Measurements from ENCODE around the gene ZNF652.
A peak's percentile ranks its signal among the peaks of the same experiment; 100 is the strongest.

ZNF652 gene

GRCh38 chr17:49356320-49356719 is 5.7 kb downstream of the ZNF652 start:
- DNase-seq: no peak

- no peak for DNase-seq
Observed at GRCh38 chr17:49353607-49354006, 8.4 kb downstream of the ZNF652 start.

DNA sequence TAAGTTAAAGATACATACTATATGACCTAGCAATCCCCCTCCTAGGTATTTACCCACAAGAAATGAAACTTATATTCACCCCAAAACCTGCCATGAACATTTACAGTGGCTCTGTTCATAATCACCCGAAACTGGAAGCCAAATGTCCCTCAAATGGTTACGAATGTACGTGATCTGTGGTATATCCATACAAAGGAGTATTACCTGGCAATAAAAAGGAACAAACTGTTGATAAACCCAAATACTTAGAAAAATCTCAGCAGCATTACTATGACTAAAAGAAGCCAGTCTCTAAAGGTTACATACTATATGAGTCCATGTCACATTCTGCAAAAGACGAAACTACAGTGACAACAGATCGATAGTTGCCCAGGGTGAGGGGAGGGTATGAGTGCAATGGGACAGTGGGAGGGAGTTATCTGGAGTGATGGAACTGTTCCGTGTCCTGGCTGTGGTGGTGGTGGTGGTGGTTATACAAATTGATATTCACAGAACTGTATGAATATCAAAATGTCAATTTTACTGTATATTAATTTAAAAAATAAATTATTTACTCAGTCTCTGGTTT is 9.4 kb downstream of the ZNF652 start:
- no peak for DNase-seq

DNA sequence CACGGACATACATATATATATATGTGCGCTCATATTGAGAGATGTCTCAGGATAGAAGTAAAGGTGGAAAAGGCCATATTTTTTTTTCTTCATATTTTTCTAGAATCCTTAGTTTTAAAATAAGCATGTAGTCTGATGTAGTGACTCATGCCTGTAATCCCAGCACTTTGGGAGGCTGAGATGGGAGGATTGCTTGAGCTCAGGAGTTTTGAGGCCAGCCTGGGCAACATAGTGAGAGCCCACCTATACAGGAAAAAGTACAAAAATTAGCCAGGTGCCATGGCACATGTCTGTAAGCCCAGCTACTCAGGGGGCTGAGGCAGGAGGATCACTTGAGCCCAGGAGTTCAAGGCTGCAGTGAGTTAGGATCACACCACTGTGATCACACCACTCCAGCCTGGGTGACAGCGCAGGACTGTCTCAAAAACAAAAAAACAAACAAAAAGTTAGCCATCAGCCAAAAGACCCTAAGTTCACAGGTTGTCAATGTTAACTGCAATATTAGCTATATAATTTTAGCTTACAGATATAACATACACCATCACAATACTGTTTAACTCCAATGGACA is 10.4 kb downstream of the ZNF652 start:
- peak; percentile 11 for DNase-seq

- no peak for DNase-seq
Observed at GRCh38 chr17:49349541-49349940, 12.5 kb downstream of the ZNF652 start.

- no peak for DNase-seq
Observed at GRCh38 chr17:49344914-49345313, 17.1 kb downstream of the ZNF652 start.

DNA sequence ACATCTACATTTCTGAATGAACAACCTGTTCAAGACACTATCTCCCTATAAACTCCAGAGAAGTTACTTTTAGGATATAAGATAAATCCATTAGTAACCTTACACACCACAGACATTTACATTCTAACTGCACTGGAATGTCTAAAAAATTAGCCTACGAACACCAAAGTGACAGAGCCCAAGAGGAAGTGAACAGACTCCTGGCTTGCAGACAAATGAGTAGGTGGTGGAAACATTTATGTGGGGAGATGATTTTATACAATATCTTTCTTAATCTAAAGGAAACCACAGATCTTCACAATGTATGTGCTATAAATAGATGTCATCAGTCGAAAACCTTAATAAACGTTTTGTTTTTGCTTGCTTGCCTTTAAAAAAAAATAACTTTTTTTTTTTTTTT is 18.8 kb downstream of the ZNF652 start:
- DNase-seq: peak; percentile 5

DNA sequence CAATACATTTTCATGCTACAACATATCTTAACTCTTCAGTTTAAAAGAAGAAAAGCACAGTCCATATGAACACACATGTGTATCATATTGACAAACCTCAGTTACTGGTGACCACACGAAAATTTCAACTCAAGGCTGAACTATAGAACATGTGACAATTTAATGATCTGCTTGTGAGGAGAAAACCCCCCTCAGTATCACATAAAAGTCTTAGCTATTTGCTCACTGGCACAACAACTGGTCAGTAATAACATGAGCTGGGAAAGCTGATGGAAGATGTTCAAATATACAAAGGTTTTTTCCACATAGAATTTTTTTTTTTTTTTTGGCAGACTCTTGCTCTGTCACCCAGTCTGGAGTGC is 19.5 kb downstream of the ZNF652 start:
- DNase-seq: peak; percentile 7

DNA sequence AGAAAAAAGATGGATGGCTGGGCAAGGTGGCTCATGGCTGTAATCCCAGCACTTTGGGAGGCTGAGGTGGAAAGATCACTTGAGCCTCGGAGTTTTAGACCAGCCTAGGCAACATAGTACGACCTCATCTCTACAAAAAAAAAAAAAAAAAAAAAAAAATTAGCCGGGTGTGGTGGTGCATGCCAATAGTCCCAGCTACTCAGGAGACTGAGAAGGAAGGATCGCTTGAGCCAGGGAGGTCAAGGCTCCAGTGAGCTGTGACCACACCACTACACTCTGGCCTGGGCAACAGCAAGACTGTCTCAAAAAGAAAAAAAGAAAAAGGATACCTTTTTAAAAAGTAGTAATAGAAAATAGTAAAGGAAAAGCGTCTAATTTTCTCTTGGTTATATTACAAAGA is 20.7 kb downstream of the ZNF652 start:
- DNase-seq: peak; percentile 46

DNA sequence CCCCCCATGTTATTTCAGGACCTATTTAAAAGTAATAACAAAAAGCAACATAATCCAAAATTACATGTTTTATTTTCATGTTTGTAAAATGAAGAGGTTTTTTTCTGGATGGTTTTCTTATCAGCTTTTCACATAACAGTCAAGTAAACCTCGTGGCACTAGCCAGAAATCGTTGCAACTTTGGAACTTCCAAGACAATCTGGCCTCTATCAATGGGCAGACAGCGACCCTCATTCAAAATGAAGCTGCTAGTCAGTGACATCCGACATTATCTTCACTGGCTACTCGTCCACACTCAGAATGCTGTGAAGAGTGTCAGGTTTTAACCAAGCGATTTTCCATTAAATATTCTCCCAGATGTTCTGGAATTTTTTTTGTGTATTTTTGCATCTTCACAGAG is 22.7 kb downstream of the ZNF652 start:
- DNase-seq: peak; percentile 32

GRCh38 chr17:49338883-49339282 is 23.2 kb downstream of the ZNF652 start:
- peak; percentile 57 for DNase-seq

DNA sequence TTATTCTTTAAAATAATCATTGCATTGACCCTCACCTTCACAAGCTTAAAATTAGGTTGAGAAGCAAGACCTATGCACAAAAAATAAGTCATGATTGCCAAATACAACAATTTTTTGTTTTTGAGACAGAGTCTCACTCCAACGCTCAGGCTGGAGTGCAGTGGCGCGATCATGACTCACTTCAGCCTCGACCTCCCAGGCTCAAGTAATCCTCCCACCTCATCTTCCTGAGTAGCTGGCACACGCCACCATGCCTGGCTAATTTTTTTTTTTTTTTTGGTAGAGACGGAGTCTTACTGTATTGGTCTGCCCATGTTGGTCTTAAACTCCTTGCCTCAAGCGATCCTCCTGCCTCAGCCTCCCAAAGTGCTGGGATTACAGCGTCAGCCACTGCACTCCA is 24.2 kb downstream of the ZNF652 start:
- peak; percentile 46 for DNase-seq

DNA sequence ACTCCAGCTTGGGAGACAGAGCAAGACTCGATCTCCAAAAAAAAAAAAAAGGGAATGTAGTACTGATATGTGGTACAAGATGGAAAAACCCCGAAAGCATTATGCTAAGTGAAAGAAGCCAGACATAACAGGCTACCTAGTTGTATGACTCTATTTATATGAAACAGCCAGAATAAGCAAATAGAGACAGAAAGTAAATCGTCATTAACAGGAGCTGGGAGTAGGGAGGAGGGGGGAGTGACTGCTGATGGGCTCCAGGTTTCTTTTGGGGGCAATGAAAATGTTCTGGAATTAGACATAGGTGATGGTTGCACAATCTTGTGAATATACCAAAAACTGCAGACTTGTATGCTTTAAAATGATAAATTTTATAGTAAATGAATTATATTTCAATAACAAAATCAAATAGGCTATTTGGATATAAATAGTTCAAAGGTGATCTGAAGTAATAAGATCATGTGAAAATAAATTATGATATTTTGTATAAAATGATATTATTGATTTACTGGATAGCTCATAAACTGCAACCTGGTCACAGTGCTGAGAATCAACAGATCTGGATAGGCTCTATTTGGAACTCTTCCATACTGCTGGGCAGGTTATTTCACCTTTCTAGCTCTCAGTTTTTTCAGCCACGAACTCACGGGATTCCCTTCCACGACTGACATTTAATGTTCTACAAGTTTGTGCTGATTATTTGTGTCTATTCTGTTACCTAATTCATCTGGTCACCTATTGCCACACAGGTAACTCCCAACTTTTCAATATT is 27.1 kb downstream of the ZNF652 start:
- peak; percentile 2 for DNase-seq

DNA sequence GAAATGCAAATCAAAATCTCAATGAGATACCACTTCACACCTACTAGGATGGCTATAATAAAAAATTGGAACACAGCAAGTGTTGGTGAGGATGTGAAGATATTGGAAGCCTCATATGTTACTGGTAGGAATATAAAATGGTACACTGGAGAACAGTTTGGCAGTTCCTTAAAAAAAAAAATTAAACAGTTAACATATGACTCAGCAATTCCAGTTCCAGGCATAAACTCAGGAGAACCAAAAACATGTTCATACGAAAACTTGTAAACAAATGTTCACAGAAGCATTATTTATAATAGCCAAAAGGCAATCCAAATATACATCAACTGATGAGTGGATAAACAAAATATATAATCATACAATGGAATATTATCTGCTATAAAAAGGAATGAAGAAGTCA is 28.2 kb downstream of the ZNF652 start:
- no peak for DNase-seq

GRCh38 chr17:49327835-49328784 is 33.9 kb downstream of the ZNF652 start:
- peak; percentile 35 for DNase-seq

- peak; percentile 4 for DNase-seq
Observed at GRCh38 chr17:49325980-49326379, 36.1 kb downstream of the ZNF652 start.

DNA sequence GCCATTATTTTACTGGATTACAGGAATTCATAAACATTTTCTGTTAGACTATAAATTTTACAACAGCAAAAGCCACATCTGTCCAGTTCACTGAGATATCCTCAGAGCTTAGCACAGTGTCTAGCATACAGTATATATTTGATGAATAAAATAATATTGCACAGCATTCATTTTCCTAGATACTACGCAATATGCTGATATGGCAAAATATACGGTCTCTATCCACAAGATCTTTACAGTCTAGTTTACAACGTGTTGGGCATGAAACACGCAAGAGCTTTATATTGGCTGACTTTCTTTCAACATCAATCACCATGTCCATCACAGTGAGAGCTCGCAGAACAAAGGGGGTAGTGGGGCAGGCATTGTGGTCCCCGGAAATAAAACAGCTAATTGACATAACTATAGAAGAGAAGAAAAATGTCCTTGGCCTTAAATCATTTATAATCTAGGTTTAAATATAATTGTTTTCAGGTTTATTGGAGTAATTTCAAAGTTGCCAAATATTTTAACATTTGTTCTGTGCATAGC is 43.5 kb downstream of the ZNF652 start:
- no peak for DNase-seq

DNA sequence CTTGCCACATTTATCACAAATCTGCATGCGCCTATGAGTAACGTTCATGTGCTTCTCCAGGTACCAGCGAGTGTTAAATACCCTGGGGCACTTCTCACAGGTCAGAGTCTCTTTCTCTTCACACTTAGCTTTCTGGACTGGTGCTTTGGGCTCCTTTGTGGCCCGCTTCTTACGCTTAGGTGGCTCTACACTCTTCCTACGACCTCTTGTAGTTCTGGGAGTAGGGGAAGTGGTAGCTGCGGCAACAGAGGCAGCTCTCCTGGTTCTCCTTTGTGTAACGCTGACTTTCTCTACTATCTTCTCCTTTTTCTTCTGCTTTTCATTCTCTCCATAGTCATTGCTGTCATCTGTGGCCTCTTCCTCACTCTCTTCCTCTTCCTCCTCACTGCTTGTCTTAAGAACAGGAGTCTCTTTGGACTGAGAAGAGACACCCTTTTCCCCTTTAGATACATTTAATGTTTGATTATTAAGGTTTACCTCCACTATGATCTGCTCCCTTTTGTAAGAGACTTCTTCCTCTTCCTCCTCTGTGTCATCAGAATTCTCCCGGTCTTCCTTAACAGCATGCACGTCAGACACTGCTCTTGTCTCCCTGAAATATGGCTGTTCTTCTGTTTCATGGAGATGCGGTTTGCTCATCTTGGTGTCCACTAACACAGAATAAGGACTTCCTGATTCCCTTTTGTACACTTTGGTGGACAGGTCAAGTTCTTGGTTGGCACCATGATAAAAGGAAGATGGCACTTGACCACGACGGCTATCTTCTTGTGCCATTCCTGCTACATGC is 45.0 kb downstream of the ZNF652 start:
- peak; percentile 58 for DNase-seq

DNA sequence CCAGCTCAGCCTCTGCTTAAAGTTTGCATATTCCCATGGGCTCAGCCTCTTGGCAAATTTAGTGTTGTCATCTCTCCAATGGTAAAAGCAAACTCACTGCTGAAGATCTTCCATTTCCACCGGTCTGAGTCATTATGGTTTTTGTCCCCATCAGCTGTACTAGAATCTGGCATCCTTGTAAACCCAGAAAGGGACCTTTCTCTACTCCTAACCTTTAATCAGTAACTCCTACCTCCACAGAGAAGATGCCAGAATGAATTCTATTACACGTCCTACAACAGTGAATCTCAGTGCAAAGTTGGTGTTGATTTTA is 45.8 kb downstream of the ZNF652 start:
- DNase-seq: no peak

GRCh38 chr17:49315551-49316257 is 46.3 kb downstream of the ZNF652 start:
- peak; percentile 85 for DNase-seq

GRCh38 chr17:49312722-49313121 is 49.3 kb downstream of the ZNF652 start:
- no peak for DNase-seq

DNA sequence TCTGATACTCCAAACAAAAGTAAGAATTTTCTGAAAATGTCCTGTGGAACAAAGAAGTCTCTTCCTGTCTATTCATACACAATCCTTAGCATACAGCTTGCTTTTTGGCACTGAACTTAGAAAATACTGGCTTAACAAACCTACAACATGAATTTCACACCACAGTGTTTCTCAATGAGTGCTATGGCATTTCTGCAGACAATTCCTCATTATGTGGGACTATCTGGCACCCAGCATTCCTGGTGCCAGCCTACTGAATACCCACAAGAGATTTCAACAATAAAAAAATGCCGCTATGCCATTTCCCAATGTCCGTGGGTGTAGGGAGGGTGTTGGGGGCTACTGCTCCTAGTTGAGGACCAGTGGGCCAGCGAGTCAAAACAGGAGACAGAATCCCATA is 62.1 kb downstream of the ZNF652 start:
- no peak for DNase-seq

Data from islet precursor cell (in vitro differentiated cells).